Muscle of back (tissue), 11 donors: ENCODE results near the gene KIZ. TPM values are rescaled to one million over a fixed set of nuclear protein-coding genes. Genes with fewer than 3 reads are reported as not detected.
A peak's percentile ranks its signal among the peaks of the same experiment; 100 is the strongest.
"Not testable (repeated sequence)": the region's sequence is repeated elsewhere in the genome, so short reads cannot be mapped to it uniquely, and the experiment has no call there.

Experiments used
- DNase-seq, 3 donors: peaks; one replicate each; pipeline versions ENCODE4 v3.0.0 to v3.0.0-alpha.2; 2013
- polyA plus RNA-seq, 10 donors: library from polyadenylated mRNA; unstranded; fragments of 120-200 nt; gene quantifications; one replicate each; pipeline ENCODE4 v1.2.1, GENCODE V29; 2013; ENCODE audit not compliant: insufficient read length in 10 of 10

KIZ gene
- polyA plus RNA-seq, 10 donors, result 13.1 to 19.8 (median 15.9) TPM

DNA sequence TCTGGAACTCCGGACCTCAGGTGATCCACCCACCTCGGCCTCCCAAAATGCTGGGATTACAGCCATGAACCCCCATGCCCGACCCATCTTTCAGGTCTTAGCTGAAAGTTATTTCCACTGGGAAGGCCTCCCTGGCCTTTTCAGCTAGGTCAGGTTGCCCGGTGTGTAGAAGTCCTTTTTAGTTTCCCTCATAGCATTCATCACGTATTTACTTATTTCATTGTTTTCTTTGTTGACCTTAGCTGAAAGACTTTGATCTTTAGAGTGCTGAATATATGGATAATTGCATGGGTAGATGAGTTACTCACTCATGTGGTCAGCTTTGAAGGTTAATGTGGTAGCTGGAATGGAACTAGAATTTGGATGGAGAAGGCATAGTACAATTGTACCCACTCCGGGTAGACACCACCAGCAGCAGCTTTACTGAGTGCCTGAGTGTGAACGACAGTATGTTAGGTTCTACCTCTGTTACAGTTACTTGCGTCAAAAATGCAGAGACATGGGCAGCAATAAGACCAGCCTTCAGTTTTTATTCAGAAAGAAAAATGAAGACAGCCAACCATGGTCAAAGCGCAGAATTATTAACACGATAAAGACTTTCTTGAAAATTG is 9.1 kb downstream of the KIZ start:
- no peak for DNase-seq

DNA sequence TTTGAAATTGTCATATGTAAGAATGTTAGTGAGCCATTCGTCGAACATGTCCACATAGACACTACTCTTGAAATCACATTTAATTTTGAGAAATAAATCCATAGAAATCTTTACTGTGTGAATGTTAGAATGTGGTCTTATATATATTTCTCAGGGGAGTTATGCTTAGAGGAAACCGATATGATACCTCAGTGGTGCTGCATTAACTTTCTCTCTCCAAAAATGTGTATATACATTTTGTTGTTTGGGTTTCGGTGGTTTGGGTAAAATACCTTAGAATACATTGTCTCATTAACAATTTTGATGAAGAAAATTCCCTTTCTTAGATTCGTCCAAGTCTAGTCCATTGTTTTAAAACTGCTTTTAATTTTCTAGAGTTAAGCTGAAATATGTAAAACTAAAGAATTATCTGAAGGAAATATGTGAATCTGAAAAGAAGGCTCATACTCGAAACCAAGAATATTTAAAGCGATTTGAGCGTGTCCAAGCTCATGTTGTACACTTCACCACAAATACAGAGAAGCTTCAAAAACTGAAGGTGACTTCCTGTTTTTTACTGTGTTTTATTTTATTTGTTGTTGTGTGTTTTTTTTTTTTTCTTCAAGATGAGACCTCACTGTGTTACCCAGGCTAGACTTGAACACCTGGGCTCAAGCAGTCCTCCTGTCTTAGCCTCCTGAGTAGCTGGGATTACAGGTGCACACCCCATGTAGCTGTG is 10.3 kb downstream of the KIZ start:
- DNase-seq, result no peak

DNA sequence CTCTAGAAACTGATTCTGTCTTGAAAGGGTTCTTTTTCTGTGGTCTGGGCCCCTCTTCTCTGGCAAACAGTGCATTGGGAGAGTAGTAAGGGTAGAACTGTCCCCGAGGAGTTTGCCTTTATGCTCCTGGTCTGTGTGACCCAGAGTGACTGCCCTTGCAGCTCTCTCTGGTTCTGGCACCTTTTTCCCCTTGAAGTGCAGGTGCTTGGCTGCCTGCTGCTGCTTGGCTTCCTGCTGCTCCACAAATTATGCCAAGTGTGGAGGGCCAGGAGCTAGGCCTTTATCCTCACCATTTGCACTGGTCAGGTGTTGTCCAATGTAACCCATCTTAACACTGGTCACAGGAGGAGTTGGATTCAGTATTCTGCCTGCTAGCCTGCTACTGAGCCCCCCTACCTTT is 11.2 kb downstream of the KIZ start:
- DNase-seq, result no peak

DNA sequence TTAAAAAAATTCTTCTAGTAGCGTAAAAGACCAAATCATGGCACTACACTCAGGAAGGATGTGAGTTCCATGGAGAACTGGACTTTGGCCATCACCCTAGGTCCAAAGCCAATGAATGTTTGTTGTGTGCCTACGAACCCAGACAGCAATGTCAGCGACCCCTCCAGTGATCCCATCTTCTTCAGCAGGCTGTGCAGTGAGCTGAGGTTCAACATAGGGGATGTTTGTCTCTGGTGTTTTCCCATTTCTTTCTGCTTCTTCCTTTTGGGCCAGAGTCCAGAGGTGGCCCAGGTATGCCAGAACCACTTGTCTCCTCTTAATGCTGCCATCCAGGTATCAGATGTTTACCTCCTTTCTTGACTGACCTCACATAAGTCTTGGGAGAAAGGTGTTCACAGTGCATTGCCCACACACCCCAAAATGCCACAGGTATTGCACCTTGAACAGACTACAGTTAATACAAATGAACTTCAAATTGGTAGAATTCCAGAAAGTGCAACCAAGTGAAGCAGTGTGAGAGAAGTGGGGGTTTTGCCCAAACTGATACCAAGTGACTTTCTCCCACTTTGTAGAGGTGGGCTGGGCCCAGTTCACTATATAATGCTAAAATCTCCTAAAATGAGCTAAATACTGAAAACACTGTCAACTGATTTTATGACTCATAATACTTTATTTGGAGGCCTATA is 14.1 kb downstream of the KIZ start:
- no peak for DNase-seq

DNA sequence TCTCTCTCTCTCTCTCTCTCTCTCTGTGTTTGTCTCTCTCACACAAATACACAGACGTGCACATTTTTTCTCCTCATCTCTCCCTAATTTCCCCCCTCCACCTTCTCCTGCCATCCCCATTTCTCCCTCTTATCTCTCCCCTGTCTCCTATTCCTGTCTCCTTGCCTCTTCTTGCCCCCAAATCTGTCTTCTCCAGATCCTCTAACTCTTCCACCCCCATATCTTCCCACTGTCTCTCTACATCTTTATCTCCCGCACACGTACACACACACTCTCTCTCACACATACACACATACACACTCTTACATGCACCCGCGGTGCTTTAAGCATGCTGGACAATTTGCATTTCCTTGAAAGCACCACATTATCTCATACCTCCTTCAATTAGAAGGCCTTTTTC is 15.9 kb downstream of the KIZ start:
- no peak for DNase-seq

DNA sequence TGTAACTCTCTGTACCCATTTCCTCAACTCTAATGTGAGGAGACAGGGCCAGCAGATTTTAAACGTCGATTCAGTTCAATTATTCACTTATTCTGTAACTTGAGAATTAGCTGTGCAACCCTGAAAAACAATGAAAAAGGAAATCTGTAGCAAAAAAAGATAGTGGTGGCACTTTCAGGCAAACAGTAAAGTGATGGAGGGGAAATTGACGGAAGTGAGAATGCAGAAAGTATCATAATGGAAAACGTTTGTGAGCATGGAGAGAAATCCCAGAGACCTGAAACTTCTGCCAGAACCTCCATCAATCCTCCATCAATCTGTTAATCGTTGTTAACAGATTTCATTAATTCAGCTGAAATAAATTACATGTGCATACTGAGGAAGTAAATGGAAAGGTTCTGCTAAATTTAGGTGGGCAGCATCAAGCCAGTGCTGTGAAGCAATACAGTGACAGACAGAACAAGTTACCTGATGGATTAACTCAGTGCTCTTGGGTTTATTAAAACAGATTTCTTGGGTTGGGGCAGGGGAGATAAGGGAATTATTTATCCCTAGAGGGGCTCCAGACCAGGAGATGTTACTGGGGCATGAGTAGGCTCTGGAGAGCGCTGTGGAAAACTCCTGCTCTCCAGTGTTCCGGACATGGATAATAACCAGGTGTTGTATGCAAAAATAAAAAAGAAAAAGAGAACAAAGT is 17.5 kb downstream of the KIZ start:
- DNase-seq, result no peak

DNA sequence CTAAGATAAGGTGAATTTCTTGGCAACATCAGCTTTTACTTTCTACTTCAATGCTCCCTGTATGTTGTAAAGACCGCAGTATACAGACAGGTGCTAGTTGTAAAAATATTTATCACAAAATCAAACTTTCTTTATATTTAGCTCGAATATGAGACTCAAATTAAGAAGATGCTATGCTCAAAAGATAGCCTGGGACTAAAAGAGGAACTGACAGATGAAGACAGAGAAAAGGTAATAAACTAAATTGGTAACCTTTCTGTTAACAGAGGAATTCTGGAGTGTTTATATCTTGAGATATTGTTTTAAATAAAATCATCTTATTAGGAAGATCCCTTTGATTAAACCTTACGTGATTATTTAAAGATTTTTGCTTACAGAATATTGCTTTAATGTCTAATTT is 19.5 kb downstream of the KIZ start:
- no peak for DNase-seq

DNA sequence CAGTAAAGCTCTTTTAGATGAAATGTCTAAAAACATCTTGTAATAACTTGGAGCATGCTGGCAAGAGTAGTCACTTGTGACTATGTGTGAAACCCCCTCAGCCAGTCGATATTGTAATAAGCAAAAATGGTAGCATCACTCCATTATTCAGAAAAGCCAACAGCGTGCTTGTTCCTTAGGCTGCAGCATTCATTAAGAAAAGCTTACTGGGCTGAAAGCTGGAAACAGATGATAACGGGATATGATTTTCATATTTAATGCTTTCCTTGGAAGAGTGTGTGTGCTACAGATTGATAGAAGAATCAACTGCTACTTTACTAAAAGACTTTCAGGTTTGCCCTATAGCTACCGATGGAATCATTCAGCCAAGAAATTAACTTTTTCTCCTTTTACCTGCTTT is 20.3 kb downstream of the KIZ start:
- no peak for DNase-seq

DNA sequence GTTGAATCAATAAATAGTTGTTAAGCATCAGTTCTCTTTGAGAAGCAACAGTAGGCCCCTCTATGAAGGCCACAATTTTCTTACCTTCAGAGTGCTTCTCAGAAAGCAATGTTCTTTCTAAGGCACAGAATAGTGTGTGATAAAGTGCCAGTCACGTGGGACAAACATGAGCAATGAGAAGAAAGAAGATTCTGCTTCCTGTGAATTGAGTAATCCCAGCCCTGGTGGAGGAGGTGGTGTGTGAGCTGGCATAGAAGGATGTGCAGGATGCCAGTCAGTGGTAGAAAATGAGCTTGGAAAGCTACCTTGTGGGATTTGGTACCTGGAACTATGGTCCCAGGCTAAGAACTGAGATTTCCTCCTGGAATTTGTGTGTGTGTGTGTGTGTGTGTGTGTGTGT is 21.7 kb downstream of the KIZ start:
- no peak for DNase-seq

DNA sequence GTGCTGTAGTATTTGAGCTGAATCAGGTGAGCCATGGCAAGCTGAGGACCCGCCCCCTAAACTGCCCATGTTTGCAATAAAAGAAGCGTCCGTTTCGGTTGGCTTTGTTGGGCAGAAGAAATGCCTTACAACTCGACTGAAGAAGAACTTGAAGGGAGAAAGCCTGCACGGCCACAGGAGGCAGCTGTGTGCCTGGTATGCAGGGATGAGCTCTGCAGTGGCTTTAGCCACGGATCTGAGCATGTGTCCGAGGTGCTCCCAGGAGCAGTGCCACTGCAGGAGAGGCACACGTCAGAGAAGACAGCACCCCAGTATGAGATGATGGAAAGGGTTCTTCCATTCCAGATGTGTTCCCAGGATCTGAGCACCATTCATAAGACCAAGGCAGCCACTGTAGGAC is 23.5 kb downstream of the KIZ start:
- no peak for DNase-seq

DNA sequence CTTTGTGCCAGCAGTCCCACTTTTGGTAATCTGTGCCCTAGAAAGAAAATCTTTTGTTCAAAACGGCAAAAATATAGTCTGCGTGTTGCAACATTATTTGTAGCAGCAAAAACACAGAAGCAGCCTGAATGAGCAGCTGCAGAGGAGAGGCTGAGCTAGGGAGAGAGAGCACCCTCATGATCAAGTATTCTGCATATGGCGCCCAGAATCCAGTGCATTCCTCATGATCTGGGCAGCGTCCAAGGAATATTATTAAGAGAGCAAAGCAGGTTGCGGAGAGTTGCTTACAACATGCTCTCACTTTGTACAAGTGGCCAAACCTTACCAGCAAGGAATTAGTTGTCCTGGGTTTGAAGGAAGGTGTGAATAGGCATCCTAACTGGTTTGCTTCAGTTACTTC is 25.9 kb downstream of the KIZ start:
- DNase-seq, result no peak

DNA sequence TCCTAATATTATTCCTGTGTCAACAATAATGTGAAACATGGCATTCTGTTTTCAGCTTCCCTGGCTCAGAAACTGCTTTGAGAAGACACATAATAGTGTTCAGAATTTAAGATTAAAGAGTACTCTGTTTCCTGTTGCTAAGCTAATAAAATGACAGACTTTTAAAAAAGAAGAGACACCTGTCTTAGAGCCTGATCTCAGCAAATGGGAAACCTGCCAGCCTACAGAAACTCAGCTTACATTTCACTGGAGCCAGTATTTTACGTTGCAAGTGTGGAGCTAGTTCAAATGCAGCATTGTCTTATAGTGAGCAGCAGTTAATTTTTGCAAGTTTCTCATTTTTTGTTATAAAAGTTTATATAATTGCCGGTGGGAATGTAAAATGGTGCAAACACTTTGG is 28.8 kb downstream of the KIZ start:
- peak in 1 of 3 donors; percentile 4 for DNase-seq

DNA sequence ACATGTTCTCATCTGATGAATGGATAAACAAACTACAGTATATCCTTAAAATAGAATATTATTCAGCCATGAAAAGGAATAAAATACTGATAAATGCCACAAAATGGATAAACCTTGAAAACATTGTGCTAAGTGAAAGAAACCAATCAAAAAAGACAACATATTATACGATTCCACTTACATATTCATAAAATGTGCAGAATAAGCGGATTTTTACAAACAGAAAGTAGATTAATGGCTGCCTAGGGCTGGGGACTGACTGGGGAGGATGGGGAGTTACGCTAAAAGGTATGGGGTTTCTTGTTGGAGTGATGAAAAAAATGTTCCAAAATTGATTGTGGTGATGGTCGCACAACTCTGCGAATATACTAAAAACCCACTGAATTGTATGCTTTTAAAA is 29.4 kb downstream of the KIZ start:
- DNase-seq, result no peak

DNA sequence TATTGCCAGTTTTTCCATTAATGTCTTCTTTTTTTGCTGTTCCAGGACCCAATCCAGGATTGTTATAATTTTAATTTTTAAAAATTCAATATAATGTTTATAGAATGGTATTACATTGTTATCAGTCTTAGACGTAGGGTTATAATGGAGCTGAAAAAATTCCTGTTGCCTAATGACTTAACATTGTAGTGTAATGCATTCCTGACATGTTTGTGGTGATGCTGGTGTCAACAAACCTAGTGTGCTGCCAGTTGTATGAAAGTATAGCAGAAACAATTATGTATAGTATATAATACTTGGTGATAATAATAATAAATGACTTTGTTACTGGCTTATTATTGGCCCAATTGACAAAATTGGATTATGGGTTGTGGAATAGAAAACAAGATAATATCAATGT is 30.4 kb downstream of the KIZ start:
- peak in 1 of 3 donors; percentile 6 for DNase-seq

DNA sequence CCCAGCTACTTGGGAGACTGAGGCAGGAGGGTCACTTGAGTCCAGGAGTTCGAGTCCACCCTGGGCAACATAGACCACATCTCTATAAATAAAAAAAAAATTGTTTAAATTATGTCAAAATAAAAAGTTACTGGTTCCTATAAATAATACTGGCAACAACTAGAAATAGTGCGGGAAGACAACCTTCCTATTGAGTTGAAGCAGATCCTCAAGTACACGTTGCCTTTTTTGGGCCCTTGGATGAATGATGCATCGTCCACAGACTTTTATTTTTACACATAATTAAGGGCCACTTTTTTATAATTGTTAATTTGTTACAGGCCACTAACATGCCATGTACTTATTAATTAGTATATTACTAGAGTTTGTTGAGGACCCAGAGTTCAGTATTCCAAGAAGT is 31.1 kb downstream of the KIZ start:
- DNase-seq, result no peak

DNA sequence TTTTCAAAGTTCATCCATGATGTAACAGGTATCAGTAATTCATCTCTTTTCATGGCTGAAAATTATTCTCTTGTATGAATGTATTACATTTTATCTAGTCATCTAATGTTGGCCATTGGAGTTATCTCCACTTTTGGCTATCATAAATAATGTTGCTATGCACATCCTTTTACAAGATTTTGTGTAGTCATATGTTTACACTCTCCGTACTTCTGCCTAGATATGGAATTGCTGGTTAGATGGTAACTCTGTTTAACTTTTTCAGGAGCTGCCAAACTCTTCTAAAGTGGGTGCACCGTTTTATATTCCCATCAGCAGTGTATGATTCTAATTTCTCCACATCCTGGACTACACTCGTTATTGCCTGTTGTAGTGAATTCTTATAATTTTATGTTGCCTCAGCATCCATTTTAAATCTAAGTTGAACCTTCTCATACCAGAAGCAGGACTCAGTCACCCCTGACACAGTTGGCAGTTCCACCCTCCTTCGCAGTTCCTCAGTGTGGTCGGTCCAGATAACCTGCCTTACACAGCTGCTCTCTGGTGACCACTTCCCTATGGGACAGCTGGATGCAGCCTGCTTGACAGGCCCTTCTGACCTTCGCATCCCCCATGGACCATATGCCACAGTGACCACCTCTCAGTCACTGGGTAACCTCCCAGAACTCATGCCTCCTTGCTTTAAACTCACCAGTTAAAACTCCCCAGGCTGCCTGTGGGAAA is 33.9 kb downstream of the KIZ start:
- DNase-seq, result no peak

DNA sequence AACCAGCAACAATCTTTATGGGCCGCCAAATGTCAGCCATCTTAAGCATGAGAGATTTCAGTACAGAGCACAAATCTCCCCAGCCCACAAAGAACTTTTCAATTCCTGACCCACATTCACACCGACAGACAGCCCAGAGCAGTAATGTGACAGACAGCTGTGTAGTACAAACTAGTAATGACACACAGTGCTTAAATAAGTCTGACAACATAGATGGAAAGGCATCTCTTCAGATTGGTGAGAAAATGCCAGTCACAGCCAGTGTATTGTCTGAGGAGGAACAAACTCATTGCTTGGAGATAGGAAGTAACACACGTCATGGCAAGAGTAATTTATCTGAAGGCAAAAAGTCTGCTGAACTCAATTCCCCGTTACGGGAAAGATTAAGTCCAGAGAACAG is 36.0 kb downstream of the KIZ start:
- DNase-seq, result no peak

DNA sequence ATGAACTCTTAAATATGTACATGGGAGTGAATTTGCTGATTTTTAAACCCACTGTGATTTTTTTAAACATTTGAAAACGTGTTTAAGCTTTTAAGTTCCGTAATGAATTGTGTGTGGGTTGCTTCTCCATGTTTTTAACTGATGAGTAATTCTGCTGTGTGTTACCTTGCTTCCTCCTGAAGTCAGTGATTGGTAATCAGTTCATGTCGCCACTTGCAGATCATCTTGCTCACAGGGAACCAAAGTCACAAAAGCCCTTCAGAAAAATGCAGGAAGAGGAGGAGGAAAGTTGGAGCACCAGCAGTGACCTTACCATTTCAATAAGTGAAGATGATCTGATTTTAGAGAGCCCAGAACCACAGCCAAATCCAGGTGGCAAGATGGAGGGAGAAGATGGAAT is 36.7 kb downstream of the KIZ start:
- no peak for DNase-seq

DNA sequence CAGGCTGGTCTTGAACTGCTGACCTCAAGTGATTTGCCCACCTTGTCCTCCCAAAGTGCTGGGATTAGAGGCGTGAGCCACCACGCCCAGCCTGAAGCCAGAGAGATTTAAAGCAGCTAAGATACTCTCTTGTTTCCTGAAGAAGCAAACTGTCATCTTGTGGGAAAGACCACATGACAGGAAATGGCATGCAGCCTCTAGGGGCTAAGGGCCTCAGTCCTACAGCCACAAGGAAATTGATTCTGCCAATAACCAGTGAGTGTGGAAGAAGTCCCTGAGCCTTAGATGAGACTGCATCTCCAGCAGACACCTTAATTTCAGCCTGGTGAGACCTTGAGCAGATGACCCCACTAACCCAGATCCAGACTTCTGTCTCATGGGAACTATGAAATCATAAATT is 40.9 kb downstream of the KIZ start:
- no peak for DNase-seq

DNA sequence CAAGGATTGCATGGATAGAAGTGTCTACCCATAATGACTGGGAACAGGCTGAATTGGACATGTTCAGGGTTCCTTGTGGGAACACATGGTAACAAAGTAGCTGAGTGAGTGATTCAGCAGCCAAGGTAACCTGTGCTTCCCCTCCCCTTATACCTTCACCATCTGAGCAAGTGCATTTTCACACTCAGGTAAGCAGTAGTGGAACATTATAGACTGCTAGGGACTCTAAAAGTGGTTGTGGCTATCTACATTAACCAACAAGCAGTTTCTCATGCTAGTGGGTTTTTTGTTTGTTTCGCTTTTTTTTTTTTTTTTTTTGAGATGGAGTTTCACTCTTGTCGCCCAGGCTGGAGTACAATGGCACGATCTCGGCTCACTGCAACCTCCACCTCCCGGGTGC is 41.4 kb downstream of the KIZ start:
- no peak for DNase-seq

DNA sequence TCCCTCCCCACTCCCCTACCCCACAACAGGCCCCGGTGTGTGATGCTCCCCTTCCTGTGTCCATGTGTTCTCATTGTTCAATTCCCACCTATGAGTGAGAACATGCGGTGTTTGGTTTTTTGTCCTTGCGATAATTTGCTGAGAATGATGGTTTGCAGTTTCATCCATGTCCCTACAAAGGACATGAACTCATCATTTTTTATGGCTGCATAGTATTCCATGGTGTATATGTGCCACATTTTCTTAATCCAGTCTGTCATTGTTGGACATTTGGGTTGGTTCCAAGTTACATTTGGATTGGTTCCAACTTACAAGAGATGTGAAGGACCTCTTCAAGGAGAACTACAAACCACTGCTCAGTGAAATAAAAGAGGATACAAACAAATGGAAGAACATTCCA is 42.2 kb downstream of the KIZ start:
- DNase-seq, result not testable (repeated sequence)

DNA sequence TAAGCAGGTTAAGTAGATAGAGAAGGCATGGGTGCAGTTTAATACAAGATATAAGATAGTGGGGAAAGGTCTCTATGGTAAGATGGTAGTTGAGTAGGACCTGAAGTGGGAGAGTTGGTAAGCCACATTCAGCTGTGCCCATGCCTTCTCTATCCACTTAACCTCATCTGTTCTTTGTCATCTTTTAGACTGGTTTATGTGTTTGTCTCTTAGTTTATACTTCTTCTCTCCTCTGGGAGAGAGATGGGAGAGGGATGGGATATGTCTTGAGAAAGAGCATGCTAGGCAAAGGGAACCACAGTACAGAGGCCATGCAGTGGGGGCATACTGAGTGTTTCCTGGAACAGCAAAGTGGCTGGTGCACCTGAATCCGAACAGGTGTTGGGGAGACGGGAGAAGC is 46.7 kb downstream of the KIZ start:
- no peak for DNase-seq
